ENCODE results near the gene SUPT20HL1.
"Not testable (repeated sequence)": the region's sequence is repeated elsewhere in the genome, so short reads cannot be mapped to it uniquely, and the experiment has no call there.

Gene SUPT20HL1

GRCh38 chrX:24364326-24364725 lies 3.9 kb downstream of the SUPT20HL1 start:
- no peak for FAIRE-seq

- no peak for FAIRE-seq
These were observed 4.6 kb downstream of the SUPT20HL1 start for GRCh38 chrX:24364851-24365538.

GRCh38 chrX:24366762-24367400 lies 6.4 kb downstream of the SUPT20HL1 start:
- not testable (repeated sequence) for FAIRE-seq

GRCh38 chrX:24369816-24370215 lies 9.4 kb downstream of the SUPT20HL1 start:
- FAIRE-seq: no peak

- FAIRE-seq: no peak
These were observed 11.0 kb downstream of the SUPT20HL1 start for GRCh38 chrX:24371391-24371972.

- FAIRE-seq: no peak
These were observed 11.8 kb downstream of the SUPT20HL1 start for GRCh38 chrX:24372021-24372763.

GRCh38 chrX:24375600-24376131 lies 15.2 kb downstream of the SUPT20HL1 start:
- no peak for FAIRE-seq

GRCh38 chrX:24376403-24376802 lies 16.0 kb downstream of the SUPT20HL1 start:
- FAIRE-seq: no peak

GRCh38 chrX:24377195-24377594 lies 16.8 kb downstream of the SUPT20HL1 start:
- FAIRE-seq: no peak

- no peak for FAIRE-seq
These were observed 17.6 kb downstream of the SUPT20HL1 start for GRCh38 chrX:24377911-24378468.

GRCh38 chrX:24378706-24379105 lies 18.3 kb downstream of the SUPT20HL1 start:
- FAIRE-seq: no peak

- FAIRE-seq: no peak
These were observed 20.1 kb downstream of the SUPT20HL1 start for GRCh38 chrX:24380262-24381187.

- not testable (repeated sequence) for FAIRE-seq
These were observed 21.9 kb downstream of the SUPT20HL1 start for GRCh38 chrX:24382315-24382714.

GRCh38 chrX:24387724-24388123 lies 27.3 kb downstream of the SUPT20HL1 start:
- no peak for FAIRE-seq

- FAIRE-seq: no peak
These were observed 30.9 kb downstream of the SUPT20HL1 start for GRCh38 chrX:24391389-24391788.

- FAIRE-seq: no peak
These were observed 31.4 kb downstream of the SUPT20HL1 start for GRCh38 chrX:24391843-24392242.

GRCh38 chrX:24392709-24393108 lies 32.3 kb downstream of the SUPT20HL1 start:
- FAIRE-seq: no peak

- FAIRE-seq: peak; percentile 87
These were observed 35.3 kb downstream of the SUPT20HL1 start for GRCh38 chrX:24395775-24396174.

- no peak for FAIRE-seq
These were observed 35.9 kb downstream of the SUPT20HL1 start for GRCh38 chrX:24396236-24396930.

- FAIRE-seq: no peak
These were observed 36.5 kb downstream of the SUPT20HL1 start for GRCh38 chrX:24396931-24397279.

GRCh38 chrX:24398766-24399165 lies 38.3 kb downstream of the SUPT20HL1 start:
- FAIRE-seq: no peak

All from TTC549 (cell line).